Iris pigment epithelial cell (primary cell): ENCODE data around the gene ZCCHC17.
A peak's percentile ranks its signal among the peaks of the same experiment; 100 is the strongest.
"Not testable (repeated sequence)": the region's sequence is repeated elsewhere in the genome, so short reads cannot be mapped to it uniquely, and the experiment has no call there.

ENCODE experiments used
- DNase-seq: peaks from one replicate; pipeline ENCODE4 v3.0.0-alpha.2; 2011; ENCODE audit warnings: low read depth

The ZCCHC17 gene

GRCh38 chr1:31296486-31297276 lies at the start of gene ZCCHC17, which contains the start of gene SNRNP40:
ZCCHC17 (plus strand) TSS chr1:31297032; CDS start chr1:31310099, 13,067 bp downstream.
SNRNP40 (minus strand) TSS chr1:31296788; CDS start chr1:31296751, 37 bp downstream.
- DNase-seq, result peak; percentile 99

DNA sequence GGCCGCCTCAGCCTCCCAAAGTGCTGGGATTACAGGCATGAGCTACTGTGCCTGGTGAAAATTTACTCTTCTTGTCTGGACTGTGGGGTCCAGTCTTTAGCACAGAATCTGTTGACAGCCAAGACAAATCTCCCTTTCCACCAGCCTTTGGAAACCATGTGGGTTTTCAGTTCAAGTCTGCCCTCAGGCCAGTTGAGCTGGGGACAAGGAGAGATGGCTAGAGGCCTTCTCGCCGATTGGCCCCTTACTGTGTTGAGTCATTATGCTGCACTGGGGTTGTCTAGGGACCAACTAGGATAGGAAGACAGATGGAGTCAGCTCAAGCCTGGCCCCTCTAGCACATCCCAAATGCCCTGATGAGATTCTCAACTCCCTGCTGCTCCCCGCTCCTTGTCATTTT lies 48.6 kb upstream of the ZCCHC17 start:
- no peak for DNase-seq

DNA sequence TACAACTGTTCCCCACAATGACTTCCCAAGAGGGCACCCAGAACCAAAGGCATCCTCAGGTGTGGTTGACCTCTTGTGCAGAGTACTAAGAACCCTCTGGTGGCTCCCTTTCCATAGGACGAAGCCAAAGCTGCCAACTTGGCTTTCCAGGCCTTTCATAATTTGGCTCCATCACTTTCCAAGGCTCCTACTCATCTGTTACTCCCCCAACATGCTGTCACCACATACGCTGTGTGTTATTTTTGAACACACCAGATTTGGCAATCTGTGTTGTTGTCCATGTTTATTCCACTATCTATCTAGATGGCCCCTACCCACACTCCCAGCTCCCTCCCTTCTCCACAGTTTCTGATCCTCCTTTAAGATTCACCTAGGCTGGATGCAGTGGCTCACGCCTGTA lies 47.0 kb upstream of the ZCCHC17 start:
- no peak for DNase-seq

DNA sequence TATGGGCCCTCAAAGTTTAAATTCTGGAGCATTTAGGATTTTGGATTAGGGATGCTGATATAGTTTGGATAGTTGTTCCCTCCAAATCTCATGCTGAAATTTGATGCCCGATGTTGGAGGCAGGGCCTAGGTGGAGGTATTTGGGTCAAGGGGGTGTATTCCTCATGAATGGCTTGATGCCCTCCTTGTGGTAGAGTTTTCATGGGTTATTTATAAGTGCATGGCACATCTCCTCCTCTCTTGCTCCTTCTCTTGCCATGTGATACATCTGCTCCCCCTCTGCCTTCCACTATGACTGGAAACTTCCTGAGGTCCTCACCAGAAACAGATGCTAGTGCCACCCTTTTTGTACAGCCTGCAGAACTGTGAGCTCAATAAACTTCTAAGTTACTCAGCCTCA lies 39.6 kb upstream of the ZCCHC17 start:
- no peak for DNase-seq

- no peak for DNase-seq
These were observed 38.3 kb upstream of the ZCCHC17 start for GRCh38 chr1:31258581-31258980.

DNA sequence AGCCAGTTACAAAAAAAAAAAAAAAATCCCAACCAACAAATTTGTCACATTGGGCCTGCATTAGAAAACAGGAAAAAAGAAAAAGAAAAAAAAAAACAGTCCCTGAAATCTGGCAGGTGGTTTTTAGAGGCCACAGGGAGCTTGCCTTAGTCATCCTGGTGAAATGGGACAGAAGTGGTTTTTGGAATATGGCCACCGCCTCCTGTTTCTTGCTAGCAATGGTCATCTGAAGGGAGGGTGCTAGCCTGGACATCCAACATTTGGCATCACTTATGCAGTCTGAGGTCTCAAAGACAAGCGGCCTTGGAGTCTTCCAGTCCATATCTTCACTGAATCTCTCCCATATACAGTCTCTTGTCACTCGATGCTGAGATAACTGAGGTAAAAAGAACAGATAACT lies 37.1 kb upstream of the ZCCHC17 start:
- DNase-seq, result no peak

DNA sequence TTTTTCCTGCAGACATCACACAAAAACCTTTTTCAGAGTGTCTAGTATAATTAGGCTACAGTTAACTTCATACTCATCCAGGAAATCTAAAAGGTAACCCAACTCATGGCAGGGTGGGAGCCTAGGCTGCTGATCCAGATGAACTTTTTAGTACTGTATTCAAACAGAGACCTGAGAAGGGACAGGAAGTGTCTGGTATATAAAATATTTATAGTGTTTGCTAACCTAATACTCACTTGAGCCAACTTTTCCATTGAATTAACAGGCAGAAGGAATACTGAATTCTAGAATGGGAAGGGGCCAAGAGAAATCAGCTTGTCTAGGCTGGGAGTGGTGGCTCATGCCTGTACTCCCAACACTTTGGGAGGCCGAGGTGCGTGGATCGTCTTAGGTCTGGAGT lies 34.9 kb upstream of the ZCCHC17 start:
- DNase-seq, result no peak

GRCh38 chr1:31262393-31262792 lies 34.4 kb upstream of the ZCCHC17 start:
- not testable (repeated sequence) for DNase-seq

DNA sequence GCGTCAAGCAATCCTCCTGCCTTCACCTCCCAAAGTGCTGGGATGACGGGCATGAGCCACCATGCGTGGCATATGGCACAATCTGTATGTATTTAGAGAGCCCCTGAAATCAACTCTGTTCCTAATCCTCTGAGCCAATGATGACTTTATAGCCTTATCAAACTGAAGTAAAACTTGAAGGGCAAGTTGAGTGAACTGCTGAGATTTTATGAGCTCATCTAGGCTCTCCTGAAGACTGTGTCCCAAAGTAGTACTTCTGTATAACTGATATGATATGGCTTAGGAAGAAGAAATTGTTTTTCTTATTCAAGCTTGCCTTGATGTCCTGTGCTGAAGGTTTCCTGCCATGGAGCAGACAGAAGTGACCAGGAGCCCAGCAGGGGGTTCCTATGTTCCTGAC lies 33.4 kb upstream of the ZCCHC17 start:
- DNase-seq, result no peak

DNA sequence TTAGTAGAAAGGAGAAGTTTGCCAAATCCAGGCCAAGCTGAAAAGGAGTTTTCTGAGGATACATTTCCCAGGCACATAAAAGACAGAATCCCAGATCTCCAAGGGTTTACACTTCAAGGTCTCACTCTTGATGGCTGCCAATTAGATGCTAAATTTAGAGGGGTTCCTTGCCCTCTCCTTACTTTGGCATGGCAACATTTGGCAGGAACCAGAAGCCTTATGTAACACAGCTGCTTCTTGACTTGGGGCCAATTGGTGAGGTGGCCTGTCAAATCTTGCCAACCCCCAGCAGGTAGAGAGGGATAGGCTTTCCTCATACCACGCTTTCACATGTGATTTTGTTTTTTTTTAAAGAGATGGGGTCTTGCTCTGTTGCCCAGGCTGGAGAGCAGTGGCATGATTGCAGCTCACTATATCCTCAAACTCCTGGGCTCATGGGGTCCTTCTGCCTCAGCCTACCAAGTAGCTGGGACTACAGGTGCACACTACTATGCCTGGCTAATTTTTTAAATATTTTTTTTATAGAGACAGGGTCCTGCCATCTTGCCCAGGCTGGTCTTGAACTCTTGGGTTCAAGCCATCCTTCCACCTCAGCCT lies 31.9 kb upstream of the ZCCHC17 start:
- no peak for DNase-seq

DNA sequence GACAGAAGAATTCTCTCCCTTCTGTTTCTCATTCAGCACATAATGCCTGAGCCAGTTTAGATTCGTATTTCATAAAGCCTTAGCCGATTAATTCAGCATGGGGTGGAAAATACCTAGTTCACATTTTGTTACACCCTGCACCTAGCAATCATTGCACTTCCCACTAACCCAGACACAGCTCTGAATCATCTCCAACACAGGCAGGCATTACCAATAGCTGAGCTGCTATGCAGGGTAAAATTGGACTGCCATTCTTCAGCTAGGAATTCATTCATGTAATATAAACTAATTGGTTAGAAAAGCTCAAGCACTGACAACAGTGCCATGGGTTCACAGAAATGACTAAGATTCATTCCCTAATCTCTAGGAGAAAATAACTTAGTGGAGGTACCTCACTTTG lies 30.3 kb upstream of the ZCCHC17 start:
- DNase-seq, result peak; percentile 56

GRCh38 chr1:31272369-31272768 lies 24.5 kb upstream of the ZCCHC17 start:
- no peak for DNase-seq

GRCh38 chr1:31273619-31274018 lies 23.2 kb upstream of the ZCCHC17 start:
- DNase-seq, result no peak

GRCh38 chr1:31282426-31282825 lies 14.4 kb upstream of the ZCCHC17 start:
- not testable (repeated sequence) for DNase-seq

GRCh38 chr1:31287791-31288190 lies 9.0 kb upstream of the ZCCHC17 start:
- DNase-seq, result not testable (repeated sequence)

- DNase-seq, result no peak
These were observed 7.8 kb upstream of the ZCCHC17 start for GRCh38 chr1:31289021-31289420.

DNA sequence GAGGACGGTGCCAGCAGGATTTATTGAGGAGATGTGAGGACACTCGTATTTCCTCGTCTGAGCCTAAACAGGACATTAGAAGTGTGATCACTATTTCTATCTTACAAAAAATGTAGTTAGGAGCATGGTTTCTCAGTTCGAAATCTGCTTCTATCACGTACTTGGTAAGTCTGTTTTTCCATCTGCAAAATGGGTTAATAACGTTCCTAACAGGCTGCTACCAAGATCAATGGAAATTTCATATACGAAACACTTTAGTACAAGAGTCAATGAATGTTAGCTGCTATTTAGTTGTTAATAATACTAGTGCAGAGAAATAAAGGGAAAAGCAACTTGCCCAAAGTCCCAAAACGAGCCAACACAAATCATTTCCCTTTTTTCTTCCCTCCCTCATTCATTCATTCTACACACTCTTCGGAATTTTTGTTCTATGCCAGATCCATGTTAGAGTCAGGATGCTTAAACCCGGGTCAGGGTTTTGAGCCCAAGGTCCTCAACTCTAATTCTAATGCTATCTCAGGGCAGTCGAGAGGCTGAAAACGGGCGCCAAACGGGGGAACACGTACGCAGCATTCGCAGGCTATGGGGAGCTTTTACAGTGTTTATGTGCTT lies 852 bp upstream of the ZCCHC17 start:
- DNase-seq, result no peak

DNA sequence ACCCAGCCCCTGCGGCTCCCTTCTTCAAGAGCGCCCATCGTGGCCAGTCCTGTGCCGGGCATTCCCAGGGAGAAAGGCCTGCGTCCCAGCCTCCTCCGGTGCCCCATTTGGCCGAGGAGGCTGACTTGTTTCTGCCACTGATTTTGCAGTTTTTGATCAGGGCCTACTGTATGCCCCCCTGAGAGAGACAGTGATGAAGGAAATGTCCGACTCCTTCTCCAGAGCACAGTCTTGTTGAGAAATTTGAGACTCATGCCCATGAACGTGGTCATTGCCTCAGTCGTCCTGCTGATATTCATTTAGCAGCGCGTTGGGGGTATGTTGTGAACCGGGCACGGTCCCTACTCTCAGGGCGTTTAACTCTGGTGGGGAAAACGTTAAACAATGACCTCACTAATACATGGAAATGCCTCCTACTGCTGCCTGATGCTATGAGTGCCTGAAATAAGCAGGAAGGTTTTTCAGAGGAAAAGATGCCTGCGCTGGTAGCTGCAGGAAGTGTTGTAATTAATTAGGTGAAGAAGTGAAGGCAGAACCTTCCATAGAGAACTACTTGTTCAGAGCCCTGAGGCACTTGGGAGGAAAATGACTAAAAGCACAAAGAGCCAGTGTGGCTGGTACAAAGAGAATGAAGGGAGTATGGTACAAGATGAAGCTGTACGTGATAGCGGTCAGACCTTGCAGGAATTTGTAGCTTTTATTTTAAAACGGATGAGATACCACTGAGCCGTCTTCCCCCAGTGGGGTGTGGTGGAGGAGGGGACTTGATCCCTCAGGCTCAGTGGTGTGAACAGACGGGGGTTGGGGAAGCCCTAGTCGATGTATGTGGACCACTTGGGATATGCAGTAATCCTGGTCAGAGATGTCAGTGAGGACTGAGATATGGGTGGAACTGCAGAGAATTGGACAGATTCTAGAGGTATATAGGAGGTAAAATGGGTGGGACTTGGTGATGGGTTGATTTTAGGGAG lies 730 bp downstream of the ZCCHC17 start:
- DNase-seq, result peak; percentile 36

DNA sequence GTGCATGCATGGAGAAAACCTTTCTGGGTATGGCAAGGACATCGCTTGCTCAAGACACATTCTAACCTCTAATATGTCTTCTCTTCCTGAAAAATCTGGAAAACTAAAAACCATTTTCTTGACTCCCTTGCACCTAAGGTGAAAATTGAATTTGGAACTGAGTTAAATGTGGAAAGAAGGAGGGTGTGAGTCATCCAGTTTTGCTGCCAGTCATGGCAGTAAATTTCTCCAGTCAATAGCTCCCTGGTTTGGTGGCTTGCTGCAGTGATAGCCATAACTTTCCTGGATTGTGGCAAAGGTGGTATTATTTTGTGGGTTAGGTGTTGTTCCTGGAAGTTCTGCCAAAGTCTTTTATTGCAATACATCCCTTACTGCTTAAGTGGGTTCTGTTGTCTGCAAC lies 2.5 kb downstream of the ZCCHC17 start:
- DNase-seq, result peak; percentile 40

GRCh38 chr1:31300193-31300592 lies 3.4 kb downstream of the ZCCHC17 start:
- no peak for DNase-seq

GRCh38 chr1:31302709-31303441 lies 6.0 kb downstream of the ZCCHC17 start:
- DNase-seq, result peak; percentile 30
